ENCODE measurements around the gene PNP.

PNP gene

DNA sequence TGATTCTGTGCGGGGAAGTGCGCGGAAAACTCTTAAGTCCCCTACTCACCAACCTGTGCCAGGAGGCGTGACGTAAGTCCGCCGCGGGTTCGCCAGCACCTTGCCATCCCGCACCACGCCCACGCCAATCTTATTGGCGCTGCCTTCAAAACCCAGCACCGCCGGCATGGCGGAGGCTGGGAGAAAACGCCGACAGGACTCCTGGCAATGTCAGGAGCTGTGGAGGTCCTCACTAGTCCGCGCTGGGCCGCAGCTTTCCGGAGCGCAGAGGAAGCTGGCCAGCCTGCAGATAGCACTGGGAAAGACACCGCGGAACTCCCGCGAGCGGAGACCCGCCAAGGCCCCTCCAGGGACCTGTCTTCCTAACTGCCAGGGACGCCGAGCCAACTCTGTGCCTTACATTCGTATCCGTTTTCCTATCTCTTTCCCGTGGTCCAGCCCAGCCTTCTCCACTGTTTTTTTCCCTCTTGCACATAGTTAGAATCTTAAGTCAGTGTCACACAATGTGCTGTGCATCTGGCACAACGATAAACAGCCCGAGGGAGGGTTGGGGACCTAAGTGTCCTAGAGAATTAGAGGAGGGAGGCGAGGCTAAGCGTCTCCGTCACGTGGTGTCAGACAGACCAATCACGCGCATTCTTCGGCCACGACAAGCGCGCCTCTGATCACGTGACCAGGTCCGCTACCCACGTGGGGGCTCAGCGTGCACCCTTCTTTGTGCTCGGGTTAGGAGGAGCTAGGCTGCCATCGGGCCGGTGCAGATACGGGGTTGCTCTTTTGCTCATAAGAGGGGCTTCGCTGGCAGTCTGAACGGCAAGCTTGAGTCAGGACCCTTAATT, 14.5 kb upstream of the PNP start, which contains the start of the genes APEX1 and OSGEP:
Gene APEX1, plus strand, starts transcription at position 711 of the 839 bp plus-strand sequence. CDS start 420 bp downstream, outside the sequence.
Gene OSGEP, minus strand, starts transcription at position 297 of the 839 bp plus-strand sequence. Its CDS starts 129 bp downstream, at position 168.
- in situ Hi-C loops (cut with MboI; ENCODE audit: low sequenced_read_pairs) = no loop called here

DNA sequence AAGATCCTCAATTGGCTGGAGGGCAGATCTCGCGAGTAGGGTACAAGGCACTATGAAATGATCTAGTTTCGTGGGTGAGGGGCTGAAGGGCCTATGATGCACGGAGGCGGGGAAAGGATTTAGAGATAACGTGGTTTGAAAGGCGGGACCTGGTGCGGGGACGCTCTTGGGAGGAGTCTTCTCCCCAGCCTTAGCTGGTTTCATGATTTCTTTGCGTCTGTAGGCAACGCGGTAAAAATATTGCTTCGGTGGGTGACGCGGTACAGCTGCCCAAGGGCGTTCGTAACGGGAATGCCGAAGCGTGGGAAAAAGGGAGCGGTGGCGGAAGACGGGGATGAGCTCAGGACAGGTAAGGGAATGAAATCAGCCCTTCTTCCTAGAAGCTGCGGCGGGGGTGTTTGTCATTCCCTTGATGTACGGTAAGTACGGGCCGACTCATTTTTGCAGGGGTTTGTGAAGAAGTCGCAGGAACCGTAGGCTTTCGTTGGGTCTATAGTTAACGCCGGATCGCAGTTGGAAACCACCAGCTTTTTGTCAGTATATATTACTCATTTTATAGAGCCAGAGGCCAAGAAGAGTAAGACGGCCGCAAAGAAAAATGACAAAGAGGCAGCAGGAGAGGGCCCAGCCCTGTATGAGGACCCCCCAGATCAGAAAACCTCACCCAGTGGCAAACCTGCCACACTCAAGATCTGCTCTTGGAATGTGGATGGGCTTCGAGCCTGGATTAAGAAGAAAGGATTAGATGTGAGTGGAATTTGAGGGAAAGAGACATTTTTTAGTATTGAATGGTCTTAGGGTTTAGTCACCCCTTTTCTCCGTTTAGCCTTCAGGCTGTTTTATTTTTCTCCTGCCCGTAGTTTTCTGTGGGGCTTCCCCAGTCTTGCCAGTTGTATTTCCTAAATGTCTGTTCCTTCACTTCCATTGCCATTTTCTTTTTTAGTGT, 13.6 kb upstream of the PNP start:
- in situ Hi-C loops (cut with MboI; ENCODE audit: low sequenced_read_pairs) = no loop called here

DNA sequence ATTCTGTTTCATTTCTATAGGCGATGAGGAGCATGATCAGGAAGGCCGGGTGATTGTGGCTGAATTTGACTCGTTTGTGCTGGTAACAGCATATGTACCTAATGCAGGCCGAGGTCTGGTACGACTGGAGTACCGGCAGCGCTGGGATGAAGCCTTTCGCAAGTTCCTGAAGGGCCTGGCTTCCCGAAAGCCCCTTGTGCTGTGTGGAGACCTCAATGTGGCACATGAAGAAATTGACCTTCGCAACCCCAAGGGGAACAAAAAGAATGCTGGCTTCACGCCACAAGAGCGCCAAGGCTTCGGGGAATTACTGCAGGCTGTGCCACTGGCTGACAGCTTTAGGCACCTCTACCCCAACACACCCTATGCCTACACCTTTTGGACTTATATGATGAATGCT, 12.2 kb upstream of the PNP start:
- in situ Hi-C loops (cut with MboI; ENCODE audit: low sequenced_read_pairs) = no loop called here

DNA sequence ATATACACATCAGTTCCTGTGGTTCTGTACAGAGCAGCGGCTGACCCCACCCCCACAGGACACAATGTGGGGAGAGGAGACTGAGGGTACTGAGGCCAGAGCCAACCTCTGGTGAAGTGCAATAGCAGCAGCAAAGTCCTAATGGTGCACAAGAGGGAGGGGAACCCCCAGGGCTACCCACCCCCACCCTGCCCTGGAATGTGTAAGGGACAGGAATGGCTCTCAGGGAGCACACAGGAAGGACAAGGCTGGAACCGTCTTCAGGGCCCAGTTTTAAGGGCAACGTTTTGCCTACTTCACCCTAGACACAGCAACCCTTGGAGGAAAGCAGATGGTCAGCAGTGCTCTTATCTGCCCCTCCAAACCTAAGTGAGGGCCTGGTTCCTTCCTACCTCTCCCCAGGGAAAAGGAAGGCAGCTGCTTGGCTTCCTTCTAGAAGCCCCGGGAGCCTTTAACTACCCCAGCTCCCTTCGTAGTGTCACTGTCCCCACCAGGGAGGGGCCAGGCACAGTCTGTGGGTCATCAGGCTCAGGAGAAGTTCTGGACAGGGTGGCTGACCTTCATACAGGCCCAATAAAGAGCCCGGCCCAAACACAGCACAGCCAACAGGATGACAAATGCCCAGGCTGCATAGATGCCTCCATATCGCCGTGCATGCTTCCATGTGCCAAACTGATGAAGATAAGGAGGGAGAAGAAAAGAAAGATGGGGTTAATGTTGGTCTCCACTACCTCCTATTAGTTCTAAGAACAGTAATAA, 11.0 kb upstream of the PNP start:
- in situ Hi-C loops (cut with MboI; ENCODE audit: low sequenced_read_pairs) = no loop called here

DNA sequence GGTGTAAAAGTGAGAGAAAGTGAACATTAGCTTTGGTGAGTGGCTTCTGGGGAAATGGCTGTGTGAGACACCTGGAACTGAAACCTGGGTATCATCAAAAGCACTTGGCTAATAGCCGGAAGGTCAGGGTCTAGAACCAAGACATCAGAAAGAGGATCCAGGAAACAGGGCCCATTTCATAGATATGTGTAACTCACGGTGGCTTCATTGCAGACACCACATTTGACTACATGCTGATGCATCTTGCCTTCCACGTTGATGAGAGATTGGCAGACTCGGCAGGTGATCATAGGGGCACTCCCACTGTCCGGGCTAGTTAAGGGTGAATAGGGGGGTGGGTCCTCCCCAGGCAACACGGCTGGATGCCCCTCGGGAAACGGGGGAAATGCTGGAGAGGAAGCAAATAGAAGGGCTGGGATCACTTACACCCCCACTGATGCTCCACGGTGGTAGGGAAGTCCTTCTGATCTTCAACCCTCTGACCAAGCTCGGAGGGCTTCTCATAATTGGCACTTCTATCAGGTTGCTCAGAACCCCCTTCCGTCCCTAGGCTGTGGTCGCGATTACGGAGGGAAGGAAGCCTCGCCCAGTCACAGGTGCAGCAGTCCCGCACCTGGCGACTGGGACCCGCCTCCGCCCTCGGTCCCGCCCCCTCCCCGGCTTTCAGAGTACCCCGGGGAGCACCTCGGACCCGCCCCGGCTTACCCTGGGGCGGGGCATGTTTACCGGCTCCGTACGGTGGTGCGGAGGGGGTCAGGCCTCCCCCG, 8.6 kb upstream of the PNP start:
- in situ Hi-C loops (cut with MboI; ENCODE audit: low sequenced_read_pairs) = no loop called here

DNA sequence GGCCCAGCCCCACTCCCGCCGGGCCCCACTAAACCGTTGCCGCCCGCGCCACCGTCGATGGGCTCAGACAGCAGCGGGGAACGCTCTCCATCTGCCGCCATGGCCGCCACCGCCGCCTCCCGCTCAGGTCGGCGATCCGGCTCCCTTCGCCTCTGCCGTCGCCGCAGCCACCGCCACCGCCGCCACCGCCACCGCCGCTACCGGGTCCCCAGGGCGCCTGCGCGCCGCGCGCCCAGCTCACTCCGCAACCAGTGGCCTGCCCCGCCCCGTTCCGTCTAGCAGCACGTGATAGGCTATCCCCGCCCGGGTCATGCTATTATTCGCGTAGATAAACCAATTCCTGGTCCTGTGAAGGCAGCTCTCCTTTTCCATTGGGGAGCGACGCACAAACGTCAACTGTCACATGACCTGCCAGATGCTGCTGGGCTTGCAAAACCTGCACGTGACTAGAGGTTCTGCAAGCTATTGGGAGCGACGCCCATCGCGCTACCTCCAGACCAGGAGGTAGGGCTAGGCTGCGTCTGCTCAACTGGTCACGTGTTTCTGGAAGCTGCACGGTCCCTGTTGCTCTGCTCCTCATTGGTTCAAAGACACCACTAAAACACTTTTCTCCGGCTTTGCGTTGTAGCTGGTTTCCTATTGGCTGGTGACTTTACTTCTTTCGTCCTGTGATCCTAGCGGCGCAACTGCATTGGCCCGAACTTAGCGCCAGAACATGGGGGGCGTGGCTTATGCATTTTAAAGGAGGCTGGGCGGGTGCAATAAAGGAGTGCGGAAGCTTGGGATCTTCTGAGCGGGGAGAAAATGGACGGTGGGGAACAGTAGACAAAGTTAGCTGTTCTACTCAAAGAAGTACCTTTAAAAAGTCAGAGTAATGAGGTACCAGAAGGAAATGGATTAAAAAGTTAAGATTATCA, 7.7 kb upstream of the PNP start, which contains the start of gene PIP4P1:
Gene PIP4P1, minus strand, starts transcription at position 210 of the 917 bp plus-strand sequence. Its CDS starts 109 bp downstream, at position 101.
- in situ Hi-C loops (cut with MboI; ENCODE audit: low sequenced_read_pairs) = no loop called here

DNA sequence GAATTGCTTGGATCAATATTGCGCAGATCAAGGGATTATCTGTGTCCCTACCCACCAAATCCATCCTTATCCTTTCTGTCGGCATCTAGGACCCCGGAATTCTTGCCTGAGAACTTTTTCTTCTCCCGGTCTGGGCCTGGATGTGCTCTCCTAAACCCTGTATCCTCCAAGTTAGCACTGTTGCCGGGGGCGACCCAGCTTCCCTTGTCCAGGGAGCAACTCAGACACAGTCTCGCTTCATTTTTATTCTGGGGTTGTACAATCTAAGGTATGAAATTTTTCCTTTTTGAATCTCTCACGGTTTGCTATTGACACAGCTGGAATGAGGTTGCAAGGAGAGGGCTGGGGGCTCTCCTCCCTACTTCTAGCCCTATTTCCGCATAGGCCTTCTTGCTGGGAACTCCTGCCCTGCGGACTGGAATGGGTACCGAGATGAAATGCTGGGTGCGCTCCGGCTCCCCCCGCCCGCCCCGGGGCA, 403 bp upstream of the PNP start:
- in situ Hi-C loops (cut with MboI; ENCODE audit: low sequenced_read_pairs) = no loop called here

DNA sequence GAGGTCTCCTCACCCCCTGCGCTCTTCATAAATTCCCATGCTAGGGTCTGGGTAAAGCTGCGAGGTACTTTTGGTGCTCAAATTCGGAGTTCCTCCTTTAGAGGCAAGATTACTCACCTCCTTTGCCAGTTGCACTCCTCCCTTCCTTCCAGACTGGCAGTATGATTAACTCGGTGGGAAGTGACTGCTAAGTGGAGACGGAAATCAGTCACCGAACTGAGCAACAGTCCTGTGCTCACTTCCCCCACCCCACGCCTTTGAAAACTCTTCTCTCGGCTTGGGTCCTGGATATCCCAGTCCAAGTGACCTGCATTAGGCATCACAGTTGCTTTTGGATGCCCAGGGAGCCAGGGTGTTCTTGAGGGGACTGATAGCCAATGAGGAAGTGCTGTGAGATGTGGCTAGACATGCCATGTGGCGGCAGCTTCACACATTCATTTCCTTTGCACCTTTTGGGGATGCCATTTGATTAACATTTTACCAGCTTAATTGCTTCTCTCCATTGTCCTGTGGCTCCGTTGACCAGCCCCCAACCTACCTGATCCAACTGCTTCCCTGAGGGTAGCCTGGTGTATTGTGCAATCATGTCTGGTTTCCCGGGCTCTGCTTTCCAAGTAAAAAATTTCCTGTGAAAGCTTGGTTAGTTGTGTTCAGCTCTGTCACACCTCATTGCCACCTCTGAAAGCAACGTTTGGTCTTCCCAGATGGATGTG, 840 bp downstream of the PNP start:
- in situ Hi-C loops (cut with MboI; ENCODE audit: low sequenced_read_pairs) = no loop called here

DNA sequence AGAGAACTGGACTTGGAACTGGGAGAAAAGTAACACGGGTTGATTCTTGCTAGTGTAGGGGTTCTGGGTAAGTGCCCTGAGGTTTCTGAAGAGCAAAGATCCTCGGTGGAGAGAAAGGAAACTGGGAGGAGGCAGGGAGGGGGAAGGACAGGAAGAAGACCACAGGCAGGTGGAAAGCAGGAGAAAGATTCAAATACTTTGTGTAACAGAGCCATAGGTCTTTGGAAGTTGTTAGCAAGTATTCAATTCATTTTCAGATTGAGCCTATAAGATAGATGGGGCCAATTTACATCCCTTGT, 1.3 kb downstream of the PNP start:
- in situ Hi-C loops (cut with MboI; ENCODE audit: low sequenced_read_pairs) = no loop called here

DNA sequence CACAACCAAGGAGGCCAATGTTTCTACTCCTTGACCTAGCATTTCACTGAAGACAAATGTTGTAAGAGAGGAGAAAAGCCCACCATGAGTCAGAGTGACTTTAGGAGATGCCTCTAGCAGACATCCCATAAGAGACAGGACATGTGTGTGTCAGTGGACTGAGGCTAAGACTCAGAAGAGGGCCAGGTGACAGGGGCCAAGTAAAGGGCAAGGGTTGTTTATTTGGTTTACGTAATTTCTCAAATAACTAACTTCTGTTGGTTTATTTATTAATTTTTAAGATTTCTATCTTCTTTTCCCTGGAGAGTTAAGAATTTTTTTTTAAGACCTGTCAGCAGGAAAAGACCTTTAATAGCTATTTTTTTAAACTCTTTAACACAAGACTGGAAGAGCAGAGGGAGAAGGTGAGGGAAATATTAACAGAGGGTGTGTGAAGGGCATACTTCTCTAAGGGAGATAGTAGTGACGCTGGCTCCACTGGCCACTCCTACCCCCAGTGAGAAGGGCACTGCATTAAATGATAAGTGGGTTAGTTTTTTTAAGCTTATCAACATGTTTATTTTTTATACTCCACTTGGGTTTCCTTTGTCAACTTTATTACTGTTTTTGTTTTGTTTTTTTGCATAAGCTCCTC, 3.4 kb downstream of the PNP start:
- in situ Hi-C loops (cut with MboI; ENCODE audit: low sequenced_read_pairs) = no loop called here

DNA sequence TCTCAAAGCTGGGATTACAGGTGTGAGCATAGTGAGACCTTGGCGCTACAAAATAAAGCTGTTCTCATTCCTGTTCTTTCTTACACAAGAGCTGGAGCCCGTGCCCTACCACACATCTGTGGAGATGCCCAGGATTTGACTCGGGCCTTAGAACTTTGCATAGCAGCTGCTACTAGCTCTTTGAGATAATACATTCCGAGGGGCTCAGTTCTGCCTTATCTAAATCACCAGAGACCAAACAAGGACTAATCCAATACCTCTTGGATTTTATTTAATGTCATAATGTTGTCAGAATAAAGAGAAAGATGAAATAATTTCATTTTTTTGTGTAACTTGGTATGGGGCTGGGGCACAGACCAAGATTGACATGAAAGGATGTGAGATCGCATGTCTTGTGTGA, 7.6 kb downstream of the PNP start:
- in situ Hi-C loops (cut with MboI; ENCODE audit: low sequenced_read_pairs) = no loop called here

DNA sequence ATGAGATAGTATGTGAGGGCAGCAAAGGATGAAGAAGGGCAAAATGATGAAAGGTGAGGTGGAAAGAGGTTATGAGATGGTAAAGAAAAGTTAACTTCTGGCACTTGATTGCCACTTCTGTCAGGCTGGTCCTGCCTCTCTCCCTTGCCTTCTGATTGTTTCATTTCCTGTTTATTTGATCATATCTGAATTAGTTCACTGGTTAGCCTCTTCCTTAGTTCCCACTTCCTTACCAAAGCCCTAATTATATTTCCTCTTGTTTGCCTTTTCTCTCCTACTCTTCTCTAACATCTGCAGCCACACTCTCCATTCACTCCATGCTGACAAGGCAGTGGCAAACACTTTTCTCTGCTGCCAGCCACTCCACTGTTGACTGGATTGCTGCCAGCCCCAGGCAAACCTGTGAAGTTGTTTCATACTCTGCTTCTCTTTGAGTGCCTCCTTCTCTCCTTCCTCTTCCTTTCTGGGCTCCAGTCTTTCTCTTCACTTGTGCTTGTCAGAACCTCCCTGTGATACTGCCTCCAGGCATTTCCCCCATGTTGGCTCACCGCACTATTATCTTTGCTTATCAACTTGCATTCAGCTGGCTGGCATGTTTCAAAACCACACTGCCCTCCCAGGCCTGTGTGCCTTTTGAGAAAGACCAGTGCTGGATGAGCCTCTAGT, 8.1 kb downstream of the PNP start:
- in situ Hi-C loops (cut with MboI; ENCODE audit: low sequenced_read_pairs) = no loop called here

DNA sequence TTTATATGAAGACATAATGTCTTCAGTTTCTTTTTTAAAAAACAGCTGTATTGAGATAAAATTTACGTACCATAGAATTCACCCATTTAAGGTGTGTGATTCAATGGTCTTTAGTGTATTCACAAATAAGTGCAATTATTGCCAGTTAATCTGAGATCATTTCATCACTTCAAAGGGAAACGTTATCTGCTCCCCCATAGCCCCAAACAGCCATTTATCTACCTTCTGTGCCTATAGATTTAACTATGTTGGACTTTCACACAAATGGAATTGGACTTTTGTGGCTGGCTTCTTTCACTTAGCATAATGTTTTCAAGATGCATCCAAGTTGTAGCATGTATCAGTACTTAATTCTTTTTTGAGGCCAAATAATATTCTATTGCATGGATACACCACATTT, 9.7 kb downstream of the PNP start:
- in situ Hi-C loops (cut with MboI; ENCODE audit: low sequenced_read_pairs) = no loop called here

DNA sequence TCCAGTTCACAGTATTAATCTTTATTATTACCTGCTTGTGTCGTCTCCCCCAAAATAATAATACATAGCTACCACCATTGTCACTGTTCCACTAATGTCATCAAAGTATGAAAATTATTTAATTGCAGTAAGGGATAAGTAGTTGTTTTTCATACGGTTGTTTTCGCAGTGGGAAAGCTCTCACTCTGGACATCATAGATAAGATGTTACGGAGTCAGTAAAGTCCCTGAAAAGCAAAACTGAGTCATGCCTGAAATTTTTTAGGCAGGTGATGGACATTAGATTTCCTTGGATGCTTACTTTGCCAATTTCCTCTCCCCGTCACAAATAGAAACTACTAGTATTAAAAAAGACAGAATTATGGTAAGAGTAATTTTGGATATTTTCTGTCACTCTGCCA, 13.2 kb downstream of the PNP start:
- in situ Hi-C loops (cut with MboI; ENCODE audit: low sequenced_read_pairs) = no loop called here

DNA sequence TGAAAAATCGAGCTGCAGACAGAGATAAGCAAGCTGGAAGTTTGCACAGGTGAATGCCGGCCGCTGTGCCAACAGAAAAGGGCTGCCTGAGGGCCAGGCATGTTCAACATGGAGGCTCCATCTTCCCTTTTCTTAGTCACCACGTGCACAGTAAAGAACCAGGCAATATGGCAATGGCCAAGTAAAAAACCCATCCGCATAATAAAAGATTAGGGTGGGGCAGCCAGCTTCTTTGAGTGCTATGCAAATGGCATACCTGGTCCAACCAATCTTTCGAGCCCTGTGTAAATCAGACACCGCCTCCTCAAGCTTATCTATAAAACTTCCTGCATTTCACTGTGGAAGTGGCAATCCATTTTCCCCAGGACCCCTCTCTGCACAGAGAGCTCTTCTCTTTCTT, 16.7 kb downstream of the PNP start:
- in situ Hi-C loops (cut with MboI; ENCODE audit: low sequenced_read_pairs) = no loop called here

DNA sequence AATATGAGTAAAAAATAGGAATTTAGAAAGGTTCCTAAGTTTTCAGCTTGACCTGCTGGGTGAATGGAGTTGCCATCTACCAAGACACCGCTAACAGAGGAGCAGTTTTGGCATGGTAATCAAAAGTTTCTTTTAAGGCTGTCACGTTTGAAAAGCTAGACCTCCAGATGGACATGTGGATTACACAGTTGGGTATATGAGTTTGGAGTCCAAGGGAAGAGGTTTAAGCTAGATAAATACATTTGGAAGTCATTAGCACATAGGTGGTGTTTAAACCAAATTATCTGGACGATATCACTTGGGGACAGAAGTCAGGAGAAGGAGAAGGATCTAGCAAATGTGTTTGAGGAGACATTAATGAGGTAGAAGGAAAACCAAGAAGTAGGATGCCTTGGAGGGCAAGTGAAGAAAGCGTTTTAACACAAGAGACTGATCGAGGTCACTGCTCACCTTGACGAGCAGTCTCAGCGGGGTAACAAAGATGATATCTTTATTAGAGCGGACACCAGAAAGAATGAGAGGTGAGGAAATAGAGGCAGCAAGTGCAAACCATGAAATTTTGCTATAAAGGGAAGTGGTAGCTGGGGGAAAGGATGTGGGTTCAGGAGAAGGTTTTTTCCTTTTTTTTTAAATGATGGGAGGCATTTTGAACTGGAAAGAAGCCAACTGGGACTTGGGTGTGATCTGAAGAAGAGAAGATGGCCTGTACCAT, 17.6 kb downstream of the PNP start:
- in situ Hi-C loops (cut with MboI; ENCODE audit: low sequenced_read_pairs) = no loop called here

DNA sequence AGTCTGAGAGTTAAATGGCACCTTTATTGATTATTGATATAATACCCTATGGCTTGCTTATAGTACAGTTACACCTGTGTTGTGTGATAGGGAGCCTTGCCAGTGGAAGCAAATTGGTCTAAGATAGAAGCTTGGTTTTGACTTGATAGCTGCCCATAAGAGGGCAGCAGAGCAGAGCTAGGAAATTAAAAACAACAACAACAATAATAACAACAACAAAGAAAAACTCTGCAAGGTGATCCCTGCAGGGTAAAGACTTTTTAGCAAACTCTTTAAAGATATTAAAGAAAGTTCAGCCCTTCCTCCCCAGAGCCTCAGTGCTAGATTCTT, 18.2 kb downstream of the PNP start:
- in situ Hi-C loops (cut with MboI; ENCODE audit: low sequenced_read_pairs) = no loop called here

Data from HL-60/S4 treated with phorbol 12-myristate 13-acetate at 8.2 ng/mL for 4 days and 3 days (cell line).